C4-2B (cell line): ENCODE data around the gene ADAM12.

Experiments used
- H3K27ac ChIP-seq: fragments of 450-650 bp; 2 replicates; pipeline ENCODE4 v1.5.1; 2017
- ZFX ChIP-seq: fragments of 450-650 bp; IDR thresholded peaks from 2 replicates; pipeline ENCODE4 v1.6.1; 2017
- TF ChIP-seq, protein P1 (sequence below): fragments of 450-650 bp; conservative IDR thresholded peaks from 2 replicates; pipeline ENCODE4 v1.5.1; 2017; ENCODE audit warnings: mild to moderate bottlenecking

Gene ADAM12

DNA sequence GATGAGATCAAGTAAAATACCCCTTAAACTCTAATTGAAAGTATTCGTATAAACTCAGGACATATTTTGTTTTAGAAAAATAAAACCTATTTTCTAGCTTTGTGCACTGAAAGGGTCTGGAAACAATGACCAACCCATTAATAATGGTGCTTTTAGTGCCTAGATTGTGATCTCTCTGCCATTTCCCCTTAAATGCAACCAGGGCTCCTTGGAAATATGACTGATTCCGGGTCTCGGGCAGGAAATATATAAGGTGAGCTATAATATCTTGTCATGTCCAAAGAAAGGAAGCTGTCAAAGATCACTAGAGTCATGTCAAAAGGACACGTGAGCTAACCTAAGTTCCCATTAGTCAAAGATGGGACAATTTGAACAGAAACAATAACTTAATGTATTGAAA lies 12.4 kb upstream of the ADAM12 start:
- H3K27ac ChIP-seq, result no peak overlapping the region
- TF ChIP-seq, protein P1, sequence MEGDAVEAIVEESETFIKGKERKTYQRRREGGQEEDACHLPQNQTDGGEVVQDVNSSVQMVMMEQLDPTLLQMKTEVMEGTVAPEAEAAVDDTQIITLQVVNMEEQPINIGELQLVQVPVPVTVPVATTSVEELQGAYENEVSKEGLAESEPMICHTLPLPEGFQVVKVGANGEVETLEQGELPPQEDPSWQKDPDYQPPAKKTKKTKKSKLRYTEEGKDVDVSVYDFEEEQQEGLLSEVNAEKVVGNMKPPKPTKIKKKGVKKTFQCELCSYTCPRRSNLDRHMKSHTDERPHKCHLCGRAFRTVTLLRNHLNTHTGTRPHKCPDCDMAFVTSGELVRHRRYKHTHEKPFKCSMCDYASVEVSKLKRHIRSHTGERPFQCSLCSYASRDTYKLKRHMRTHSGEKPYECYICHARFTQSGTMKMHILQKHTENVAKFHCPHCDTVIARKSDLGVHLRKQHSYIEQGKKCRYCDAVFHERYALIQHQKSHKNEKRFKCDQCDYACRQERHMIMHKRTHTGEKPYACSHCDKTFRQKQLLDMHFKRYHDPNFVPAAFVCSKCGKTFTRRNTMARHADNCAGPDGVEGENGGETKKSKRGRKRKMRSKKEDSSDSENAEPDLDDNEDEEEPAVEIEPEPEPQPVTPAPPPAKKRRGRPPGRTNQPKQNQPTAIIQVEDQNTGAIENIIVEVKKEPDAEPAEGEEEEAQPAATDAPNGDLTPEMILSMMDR, result no peak
- no peak for TF ChIP-seq ZFX

DNA sequence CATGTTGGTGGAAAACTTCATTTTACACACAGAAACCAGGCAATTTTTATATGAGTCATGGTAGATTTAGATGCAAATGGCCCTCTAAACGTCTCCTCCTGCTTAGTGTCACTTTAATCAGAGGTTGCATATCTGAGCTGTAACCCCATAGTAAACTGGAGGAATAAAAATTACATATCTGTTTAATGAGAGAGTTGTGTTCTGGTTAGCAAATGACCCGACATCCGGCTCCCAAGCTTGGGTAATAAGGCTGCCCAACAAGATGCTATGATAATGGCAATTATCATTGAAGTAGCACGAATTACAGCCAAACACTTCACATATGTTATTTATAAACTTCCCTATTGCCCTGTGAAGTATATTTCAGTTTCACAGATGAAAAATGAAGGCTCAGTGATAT lies 10.6 kb upstream of the ADAM12 start:
- H3K27ac ChIP-seq, result no peak overlapping the region
- TF ChIP-seq ZFX, result no peak
- TF ChIP-seq, protein P1, result no peak

DNA sequence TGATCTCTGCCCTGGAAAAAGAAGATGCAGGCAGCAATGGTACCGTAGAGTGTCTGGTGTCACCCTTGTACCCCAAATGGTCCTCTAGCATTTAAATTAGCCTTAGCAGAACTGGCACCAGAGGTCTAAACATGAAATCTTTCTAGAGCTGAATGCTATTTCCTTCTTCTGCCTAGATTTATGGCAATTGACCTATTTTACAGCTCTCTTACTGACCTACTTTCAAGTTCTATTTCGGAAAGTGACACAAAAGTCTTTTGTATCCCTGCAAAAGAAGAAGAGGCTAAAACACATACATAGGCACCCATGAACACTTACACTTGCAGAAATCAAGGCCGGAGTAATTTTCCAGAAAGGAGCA lies 10.1 kb upstream of the ADAM12 start:
- H3K27ac ChIP-seq, result no peak overlapping the region
- TF ChIP-seq, protein P1, result no peak
- no peak for TF ChIP-seq ZFX

DNA sequence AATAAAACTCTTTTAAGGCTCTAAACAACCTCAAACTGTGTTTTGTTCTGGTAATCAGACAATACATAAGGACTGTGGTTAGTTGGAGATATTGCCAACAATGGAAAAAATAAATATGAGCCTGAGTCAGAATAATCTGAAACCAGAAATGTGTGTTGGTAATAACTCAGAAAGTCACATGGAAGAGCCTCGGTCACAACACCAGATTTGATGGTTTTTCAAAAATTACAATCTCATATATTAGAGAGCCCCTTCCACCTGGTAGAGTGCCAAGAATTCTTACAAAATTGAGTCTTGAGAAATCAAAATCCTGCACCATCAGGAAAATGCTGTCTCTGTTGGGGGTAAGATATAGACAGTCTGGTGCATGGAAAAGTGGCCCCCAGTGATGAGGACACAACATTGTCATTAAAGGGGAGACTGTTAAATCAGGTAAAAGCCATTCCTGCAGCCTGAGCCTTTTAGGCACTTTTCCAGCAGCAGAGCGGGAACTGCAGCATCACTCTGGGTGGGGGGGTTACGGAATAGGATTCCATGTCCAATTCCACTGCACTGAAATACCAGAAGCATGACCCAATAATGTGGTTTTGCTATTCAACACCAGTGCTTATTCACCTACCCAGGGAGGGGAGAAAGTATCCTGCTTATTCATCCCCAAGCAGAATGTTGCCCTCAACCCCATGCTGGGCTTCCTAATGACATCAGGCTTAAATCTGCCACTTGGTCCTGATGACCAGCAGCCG lies 9.5 kb upstream of the ADAM12 start:
- TF ChIP-seq ZFX, result no peak
- TF ChIP-seq, protein P1, result no peak
- no peak overlapping the region for H3K27ac ChIP-seq

DNA sequence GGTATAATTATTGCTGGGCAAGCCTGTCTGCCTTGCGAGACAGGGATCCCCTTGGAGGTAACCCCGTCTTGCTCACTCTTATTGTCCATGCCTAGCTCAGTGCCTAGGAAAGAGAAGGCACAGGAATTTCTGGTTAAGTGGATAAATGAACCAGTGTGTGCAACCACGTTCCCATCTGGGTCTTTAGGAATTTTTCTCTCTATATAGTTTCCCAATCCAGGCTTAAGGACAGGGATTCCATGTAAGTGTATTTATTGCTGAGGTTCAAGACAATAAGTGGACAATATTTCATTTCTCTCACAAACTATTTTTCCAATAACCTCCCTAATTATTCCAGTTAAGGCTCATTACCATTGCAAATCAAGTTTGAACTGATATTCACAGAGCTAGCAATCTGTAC lies 8.9 kb upstream of the ADAM12 start:
- TF ChIP-seq ZFX, result no peak
- TF ChIP-seq, protein P1, result no peak
- no peak overlapping the region for H3K27ac ChIP-seq

DNA sequence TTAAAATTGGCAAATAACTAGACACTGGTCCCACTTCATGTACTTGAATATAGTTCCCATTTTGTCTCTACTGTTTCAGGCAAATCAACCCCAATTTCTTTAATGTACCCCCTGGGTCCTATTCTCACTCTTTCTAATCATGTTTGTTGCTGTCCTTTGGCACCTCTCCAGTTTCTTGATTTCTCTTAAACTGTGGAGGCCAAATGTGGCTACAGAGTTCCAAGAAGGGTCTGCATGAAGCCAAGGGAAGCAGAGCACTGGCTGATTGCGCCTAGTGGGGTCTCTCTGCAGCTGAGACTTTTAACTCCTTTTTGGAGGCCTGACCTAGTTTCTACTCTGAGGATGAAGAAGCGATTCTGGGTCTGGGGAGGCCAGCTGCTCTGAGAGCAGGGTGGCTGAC lies 6.7 kb upstream of the ADAM12 start:
- TF ChIP-seq, protein P1, result no peak
- no peak for TF ChIP-seq ZFX

DNA sequence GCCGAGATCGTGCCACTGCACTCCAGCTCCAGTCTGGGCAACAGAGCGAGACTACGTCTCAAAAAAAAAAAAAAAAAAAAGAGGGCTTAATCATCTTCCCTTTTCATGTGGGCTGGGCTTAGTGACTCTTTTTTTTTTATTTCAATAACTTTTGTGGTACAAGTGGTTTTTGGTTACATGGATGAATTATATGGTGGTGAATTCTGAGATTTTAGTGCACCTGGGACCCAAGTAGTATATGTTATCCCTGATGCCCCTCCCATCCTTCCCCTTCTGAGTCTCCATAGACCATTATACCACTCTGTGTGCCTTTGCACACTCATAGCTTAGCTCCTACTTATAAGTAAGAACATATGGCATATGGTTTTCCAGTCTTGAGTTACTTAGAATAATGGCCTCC lies 4.8 kb upstream of the ADAM12 start:
- TF ChIP-seq, protein P1, result no peak
- TF ChIP-seq ZFX, result no peak

More for the DNA sequence above, 6.7 kb upstream of the ADAM12 start:
- no peak overlapping the region for H3K27ac ChIP-seq

More for the DNA sequence above, 4.8 kb upstream of the ADAM12 start:
- no peak overlapping the region for H3K27ac ChIP-seq
